GM12872 (cell line): ENCODE data around the gene HOXD8.

Experiments used
- CTCF ChIP-seq: IDR thresholded peaks from 3 replicates; pipeline ENCODE4 v1.5.1; 2011; ENCODE audit warnings: low read depth, mild to moderate bottlenecking, low read length, moderate library complexity; ENCODE audit not compliant: insufficient read depth

HOXD8 gene

DNA sequence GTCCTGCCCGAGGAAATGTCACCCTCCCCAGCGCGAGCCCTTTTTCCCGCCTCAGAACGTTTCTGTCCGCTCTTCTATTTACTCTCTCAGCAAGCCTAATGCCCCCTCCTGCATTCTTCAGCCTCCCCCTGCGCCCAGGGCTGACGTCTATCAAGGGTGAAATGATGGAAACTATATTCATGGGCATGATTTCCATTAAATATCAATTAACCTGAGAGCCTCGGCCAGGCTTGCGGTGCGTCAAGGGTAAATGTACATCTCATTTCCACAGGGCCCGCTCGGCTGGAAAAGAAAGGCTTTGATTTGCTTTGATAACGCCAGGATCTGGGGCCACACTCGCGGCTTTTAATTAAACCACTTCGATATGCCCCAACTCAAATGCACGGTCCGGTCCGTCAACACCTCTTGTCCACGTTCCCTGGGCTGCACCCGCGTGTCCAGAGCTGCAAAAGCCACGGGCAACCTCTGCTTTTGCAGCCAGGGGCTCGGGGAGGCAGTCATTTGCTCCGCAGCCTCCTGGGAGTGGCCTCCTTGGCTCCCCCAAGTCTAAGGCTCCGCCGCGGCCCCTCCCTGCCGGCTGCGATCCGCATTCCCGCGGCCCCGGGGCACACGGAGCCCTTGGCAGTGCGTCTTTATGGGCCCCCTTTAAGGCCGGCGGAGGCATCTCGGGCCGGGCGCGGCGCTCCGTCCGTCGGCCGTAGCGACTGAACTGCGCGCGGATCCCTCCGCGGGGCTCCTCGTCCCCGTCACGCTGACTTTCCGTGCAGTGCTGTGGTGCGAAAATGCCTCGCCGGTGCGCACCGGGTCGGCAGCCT is at the start of gene HOXD8:
TSS of gene HOXD8 (plus strand) at position 724 of the 815 bp plus-strand sequence. CDS start 662 bp downstream, outside the sequence.
- no peak for TF ChIP-seq CTCF

DNA sequence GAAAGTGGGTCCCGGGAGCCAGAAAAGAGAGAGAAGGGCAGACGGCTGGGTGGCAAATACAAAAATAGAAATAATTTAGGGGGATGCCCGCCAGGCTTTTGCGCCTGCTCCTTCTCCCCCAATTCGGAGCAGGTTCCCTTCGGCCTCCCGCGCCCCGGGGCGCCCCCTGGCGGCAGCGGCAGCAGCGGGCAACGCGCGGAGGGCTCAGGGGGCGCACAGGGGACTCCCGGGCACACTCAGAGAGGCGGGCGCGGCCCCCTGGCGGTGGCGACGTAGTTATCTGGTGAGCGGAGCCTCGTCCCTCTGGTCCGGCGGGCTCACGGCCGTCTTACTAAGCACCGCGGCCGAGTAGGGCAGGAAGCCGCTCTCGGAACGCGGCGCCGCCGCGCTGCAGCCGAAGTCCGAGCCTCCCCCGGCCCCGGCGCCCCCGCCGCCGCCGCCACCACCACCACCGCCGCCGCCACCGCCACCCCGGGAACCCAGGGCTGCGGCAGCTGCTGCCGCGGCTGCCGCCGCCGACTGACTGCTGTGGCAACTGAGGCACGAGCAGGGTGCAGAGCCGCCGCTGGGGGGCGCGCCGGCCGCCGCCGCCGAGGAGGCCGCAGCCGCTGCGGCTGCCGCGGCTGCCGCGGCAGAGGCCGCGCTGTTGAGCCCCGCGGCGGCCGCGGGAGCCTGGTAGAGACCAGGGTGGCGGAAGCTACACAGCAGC is 49.5 kb upstream of the HOXD8 start:
- peak; percentile 45 for TF ChIP-seq CTCF

DNA sequence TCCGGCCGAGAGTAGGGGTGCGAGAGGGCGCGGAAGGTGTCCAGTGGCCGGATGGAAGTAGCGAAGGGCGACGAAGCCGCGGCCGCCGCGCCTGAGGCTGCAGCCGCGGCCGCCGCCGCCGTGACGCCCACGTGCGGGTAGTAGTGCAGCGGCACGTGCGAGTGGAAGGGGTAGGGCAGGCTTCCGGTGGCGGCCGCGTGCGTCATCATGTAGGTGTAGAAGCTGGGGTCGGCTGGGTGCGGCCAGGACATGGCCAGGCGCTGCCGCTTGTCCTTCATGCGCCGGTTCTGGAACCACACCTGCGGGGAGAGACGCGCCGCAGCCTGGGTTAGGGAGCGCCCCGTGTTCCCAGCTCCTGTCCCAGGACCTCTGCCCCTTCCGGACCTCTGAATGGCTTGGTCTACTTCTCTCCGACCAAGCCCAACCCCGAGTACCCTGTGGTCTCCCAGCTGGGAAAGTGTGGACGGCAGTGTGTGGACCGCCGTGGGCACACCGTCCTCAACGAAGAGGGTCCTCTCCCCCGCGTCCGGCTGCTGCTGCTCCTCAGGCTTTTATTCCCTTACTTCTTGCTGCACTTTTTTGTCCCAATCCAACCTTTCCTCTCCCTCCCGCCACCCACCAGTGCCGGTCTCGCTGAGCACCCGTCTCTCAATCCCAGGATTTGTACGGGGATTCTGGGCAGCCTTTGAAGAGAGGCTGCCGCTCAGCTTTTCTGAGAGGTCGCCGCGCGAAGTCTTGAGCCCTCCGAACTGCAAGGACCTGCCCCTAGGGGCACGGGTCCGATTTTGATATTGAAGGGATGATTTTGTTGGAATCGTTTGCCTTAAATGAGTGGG is 48.7 kb upstream of the HOXD8 start:
- TF ChIP-seq CTCF, result no peak

GRCh38 chr2:176081376-176081836 is 48.1 kb upstream of the HOXD8 start:
- TF ChIP-seq CTCF, result no peak

GRCh38 chr2:176081837-176082524 is 47.5 kb upstream of the HOXD8 start:
- no peak for TF ChIP-seq CTCF

GRCh38 chr2:176082525-176082823 is 47.0 kb upstream of the HOXD8 start:
- no peak for TF ChIP-seq CTCF
